WTC11 (cell line): Measurements from ENCODE around the gene KLHL14. TPM values are rescaled to one million over a fixed set of nuclear protein-coding genes. Genes with fewer than 3 reads are reported as not detected.

Experiments
- ATAC-seq: fragments of 200-7000 bp; cut with Tn5 transposase; 2 replicates; pipeline ENCODE4 v1.10.0; 2021; ENCODE audit warnings: mild to moderate bottlenecking, moderate library complexity
- CTCF ChIA-PET: fragments of 300-600 bp; sonication (Branson Sonifier 250); formaldehyde crosslinking; loops from one replicate; lab custom pipeline; 2021; ENCODE audit warnings: antibody characterized with exemption; lab: Charles Lee
- POLR2A ChIA-PET: fragments of 350-600 bp; sonication (Branson Sonifier 250); formaldehyde crosslinking; loops from one replicate; lab custom pipeline; 2021; ENCODE audit warnings: antibody characterized with exemption; lab: Charles Lee
- DNase-seq: peaks from one replicate; pipeline ENCODE4 v3.0.0; 2021; ENCODE audit warnings: low spot score
- H3K27ac Mint-ChIP-seq: 2 replicates; pipeline ENCODE4 v1.8.0; 2021; ENCODE audit warnings: mixed read lengths
- H3K27me3 Mint-ChIP-seq: 2 replicates; pipeline ENCODE4 v1.8.0; 2021; ENCODE audit warnings: low read depth, mild to moderate bottlenecking, moderate library complexity, mixed read lengths
- H3K36me3 Mint-ChIP-seq: 2 replicates; pipeline ENCODE4 v1.8.0; 2021; ENCODE audit warnings: mixed read lengths
- H3K4me1 Mint-ChIP-seq: 2 replicates; pipeline ENCODE4 v1.8.0; 2022; ENCODE audit warnings: mixed read lengths
- H3K4me3 Mint-ChIP-seq: 2 replicates; pipeline ENCODE4 v1.8.0; 2021; ENCODE audit warnings: mild to moderate bottlenecking, moderate library complexity, mixed read lengths
- H3K9me3 Mint-ChIP-seq: 2 replicates; pipeline ENCODE4 v1.8.0; 2021; ENCODE audit warnings: mixed read lengths
- CDX4 ChIP-seq: fragments of 250-450 bp; sonication (Bioruptor Pico); IDR thresholded peaks from 2 replicates; pipeline ENCODE4 v1.9.0; 2021; ENCODE audit warnings: moderate library complexity, mild to moderate bottlenecking, inconsistent platforms, borderline replicate concordance
- E2F5 ChIP-seq: sonication (generic); formaldehyde crosslinking; IDR thresholded peaks from 2 replicates; pipeline ENCODE4 v1.8.1; 2022; ENCODE audit warnings: mild to moderate bottlenecking, moderate library complexity, missing genetic modification reagents
- JUN ChIP-seq: sonication (generic); formaldehyde crosslinking; IDR thresholded peaks from 2 replicates; pipeline ENCODE4 v1.8.0; 2023; ENCODE audit warnings: mild to moderate bottlenecking, missing genetic modification reagents
- MXD4 ChIP-seq: fragments of 250-450 bp; sonication (Bioruptor Pico); IDR thresholded peaks from 2 replicates; pipeline ENCODE4 v1.8.0; 2021; ENCODE audit warnings: mild to moderate bottlenecking, moderate library complexity, borderline replicate concordance
- NFYB ChIP-seq: sonication (generic); formaldehyde crosslinking; conservative IDR thresholded peaks from 2 replicates; pipeline ENCODE4 v1.8.0; 2022; ENCODE audit warnings: low read depth, missing genetic modification reagents
- RORB ChIP-seq: fragments of 250-450 bp; sonication (Bioruptor Pico); IDR thresholded peaks from 2 replicates; pipeline ENCODE4 v1.9.0; 2021; ENCODE audit warnings: mild to moderate bottlenecking
- SOX15 ChIP-seq: fragments of 250-450 bp; sonication (Bioruptor Pico); IDR thresholded peaks from 2 replicates; pipeline ENCODE4 v1.9.0; 2021; ENCODE audit warnings: mild to moderate bottlenecking
- TEAD1 ChIP-seq: sonication (generic); formaldehyde crosslinking; IDR thresholded peaks from 2 replicates; pipeline ENCODE4 v1.8.0; 2022; ENCODE audit warnings: mild to moderate bottlenecking, missing genetic modification reagents
- USF1 ChIP-seq: sonication (generic); formaldehyde crosslinking; IDR thresholded peaks from 2 replicates; pipeline ENCODE4 v1.8.0; 2022; ENCODE audit warnings: mild to moderate bottlenecking, missing genetic modification reagents
- ZBTB21 ChIP-seq: sonication (generic); formaldehyde crosslinking; IDR thresholded peaks from 2 replicates; pipeline ENCODE4 v1.8.1; 2023; ENCODE audit warnings: mild to moderate bottlenecking, missing genetic modification reagents, borderline replicate concordance
- ZNF512 ChIP-seq: sonication (generic); formaldehyde crosslinking; IDR thresholded peaks from 2 replicates; pipeline ENCODE4 v1.8.1; 2022; ENCODE audit warnings: missing genetic modification reagents, borderline replicate concordance
- ZNF671 ChIP-seq: fragments of 250-450 bp; sonication (Bioruptor Pico); IDR thresholded peaks from 2 replicates; pipeline ENCODE4 v1.8.0; 2021; ENCODE audit warnings: mild to moderate bottlenecking
- total RNA-seq: library from RNA; stranded (reverse); gene quantifications from 3 replicates; pipeline ENCODE4 v1.2.3, GENCODE V29; 2021
- TF ChIP-seq, protein P1 (sequence below): fragments of 250-450 bp; sonication (Bioruptor Pico); conservative IDR thresholded peaks from 2 replicates; pipeline ENCODE4 v1.9.0; 2021; ENCODE audit warnings: mild to moderate bottlenecking
- TF ChIP-seq, protein P2 (sequence below): sonication (generic); formaldehyde crosslinking; IDR thresholded peaks from 2 replicates; pipeline ENCODE4 v1.8.0; 2023; ENCODE audit warnings: mild to moderate bottlenecking, missing genetic modification reagents
- TF ChIP-seq, protein P3 (sequence below): fragments of 250-450 bp; sonication (Bioruptor Pico); IDR thresholded peaks from 2 replicates; pipeline ENCODE4 v1.9.0; 2021; ENCODE audit warnings: mild to moderate bottlenecking

The KLHL14 gene
- total RNA-seq, 1 experiment from 2014 or later = 4.3 TPM

- H3K27ac Mint-ChIP-seq = no peak overlapping the region
Measured at GRCh38 chr18:32677578-32677977, 95.2 kb downstream of the KLHL14 start.

More at GRCh38 chr18:32677578-32677977, 95.2 kb downstream of the KLHL14 start:
- H3K9me3 Mint-ChIP-seq = no peaks in the 10 kb centered on the region
- TF ChIP-seq, protein P1, sequence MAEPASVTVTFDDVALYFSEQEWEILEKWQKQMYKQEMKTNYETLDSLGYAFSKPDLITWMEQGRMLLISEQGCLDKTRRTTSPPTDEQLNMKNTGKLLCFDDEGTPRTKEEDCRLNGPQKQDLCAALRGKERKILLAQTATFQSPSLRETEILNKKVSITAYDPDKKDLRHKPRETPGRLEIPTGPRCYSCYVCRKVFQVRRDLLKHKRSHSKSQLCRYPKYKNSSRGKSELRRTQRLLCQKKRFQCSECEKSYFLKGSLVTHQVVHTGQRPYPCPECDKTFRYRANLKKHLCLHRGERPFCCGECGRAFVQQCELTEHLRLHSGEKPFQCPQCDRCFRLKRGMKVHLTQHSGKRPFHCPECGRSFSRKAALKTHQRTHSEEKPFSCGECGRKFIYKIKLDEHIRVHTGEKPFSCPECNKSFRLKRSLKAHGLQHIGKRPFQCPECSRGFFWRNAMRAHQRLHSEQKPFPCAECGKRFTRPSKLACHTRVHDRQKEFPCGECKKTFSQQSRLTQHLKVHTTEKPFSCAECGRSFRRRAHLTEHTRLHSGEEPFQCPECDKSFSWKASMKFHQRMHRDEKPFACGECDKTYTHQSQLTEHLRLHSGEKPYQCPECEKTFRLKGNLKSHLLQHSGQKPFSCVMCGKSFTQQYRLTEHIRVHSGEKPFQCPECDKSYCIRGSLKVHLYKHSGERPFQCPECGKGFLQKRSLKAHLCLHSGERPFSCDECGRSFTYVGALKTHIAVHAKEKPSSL = no peak
- TF ChIP-seq USF1 (CRISPR knock-in tag) = no peak
- no peak for TF ChIP-seq NFYB (CRISPR knock-in tag)
- TF ChIP-seq MXD4 (CRISPR knock-in tag) = no peak
- TF ChIP-seq TEAD1 = no peak
- no peak for TF ChIP-seq RORB (CRISPR knock-in tag)
- TF ChIP-seq JUN (CRISPR knock-in tag) = no peak
- TF ChIP-seq E2F5 = no peak
- TF ChIP-seq, protein P2, sequence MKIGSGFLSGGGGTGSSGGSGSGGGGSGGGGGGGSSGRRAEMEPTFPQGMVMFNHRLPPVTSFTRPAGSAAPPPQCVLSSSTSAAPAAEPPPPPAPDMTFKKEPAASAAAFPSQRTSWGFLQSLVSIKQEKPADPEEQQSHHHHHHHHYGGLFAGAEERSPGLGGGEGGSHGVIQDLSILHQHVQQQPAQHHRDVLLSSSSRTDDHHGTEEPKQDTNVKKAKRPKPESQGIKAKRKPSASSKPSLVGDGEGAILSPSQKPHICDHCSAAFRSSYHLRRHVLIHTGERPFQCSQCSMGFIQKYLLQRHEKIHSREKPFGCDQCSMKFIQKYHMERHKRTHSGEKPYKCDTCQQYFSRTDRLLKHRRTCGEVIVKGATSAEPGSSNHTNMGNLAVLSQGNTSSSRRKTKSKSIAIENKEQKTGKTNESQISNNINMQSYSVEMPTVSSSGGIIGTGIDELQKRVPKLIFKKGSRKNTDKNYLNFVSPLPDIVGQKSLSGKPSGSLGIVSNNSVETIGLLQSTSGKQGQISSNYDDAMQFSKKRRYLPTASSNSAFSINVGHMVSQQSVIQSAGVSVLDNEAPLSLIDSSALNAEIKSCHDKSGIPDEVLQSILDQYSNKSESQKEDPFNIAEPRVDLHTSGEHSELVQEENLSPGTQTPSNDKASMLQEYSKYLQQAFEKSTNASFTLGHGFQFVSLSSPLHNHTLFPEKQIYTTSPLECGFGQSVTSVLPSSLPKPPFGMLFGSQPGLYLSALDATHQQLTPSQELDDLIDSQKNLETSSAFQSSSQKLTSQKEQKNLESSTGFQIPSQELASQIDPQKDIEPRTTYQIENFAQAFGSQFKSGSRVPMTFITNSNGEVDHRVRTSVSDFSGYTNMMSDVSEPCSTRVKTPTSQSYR = no peak
- no peak for TF ChIP-seq CDX4 (CRISPR knock-in tag)
- no peak for TF ChIP-seq SOX15 (CRISPR knock-in tag)
- TF ChIP-seq, protein P3, sequence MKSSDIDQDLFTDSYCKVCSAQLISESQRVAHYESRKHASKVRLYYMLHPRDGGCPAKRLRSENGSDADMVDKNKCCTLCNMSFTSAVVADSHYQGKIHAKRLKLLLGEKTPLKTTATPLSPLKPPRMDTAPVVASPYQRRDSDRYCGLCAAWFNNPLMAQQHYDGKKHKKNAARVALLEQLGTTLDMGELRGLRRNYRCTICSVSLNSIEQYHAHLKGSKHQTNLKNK = no peak
- TF ChIP-seq ZBTB21 (CRISPR knock-in tag) = no peak
- TF ChIP-seq ZNF512 (CRISPR knock-in tag) = no peak
- TF ChIP-seq ZNF671 = no peak
- DNase-seq = no peak
- H3K36me3 Mint-ChIP-seq = no peaks in the 10 kb centered on the region
- ChIA-PET POLR2A (no interaction called here), CTCF (interaction anchor here (0.9 kb wide), 1 partner anchor 520 kb away, joined by 3 read pairs; no protein-coding TSS in a partner anchor)
- no peak overlapping the region for H3K4me3 Mint-ChIP-seq
- H3K4me1 Mint-ChIP-seq = no peaks in the 10 kb centered on the region
- no peaks in the 10 kb centered on the region for H3K27me3 Mint-ChIP-seq
- no peak for ATAC-seq
